DMS79 (cell line): ENCODE data around the gene PAK5.
A peak's percentile ranks its signal among the peaks of the same experiment; 100 is the strongest.

ENCODE experiments used
- DNase-seq: peaks from one replicate; lab custom pipeline; 2025; lab: John Stamatoyannopoulos, UW

PAK5 gene

GRCh38 chr20:9517297-9518162 is 321.3 kb downstream of the PAK5 start:
- peak; percentile 11 for DNase-seq

- no peak for DNase-seq
Observed at GRCh38 chr20:9516234-9516871, 322.5 kb downstream of the PAK5 start.

DNA sequence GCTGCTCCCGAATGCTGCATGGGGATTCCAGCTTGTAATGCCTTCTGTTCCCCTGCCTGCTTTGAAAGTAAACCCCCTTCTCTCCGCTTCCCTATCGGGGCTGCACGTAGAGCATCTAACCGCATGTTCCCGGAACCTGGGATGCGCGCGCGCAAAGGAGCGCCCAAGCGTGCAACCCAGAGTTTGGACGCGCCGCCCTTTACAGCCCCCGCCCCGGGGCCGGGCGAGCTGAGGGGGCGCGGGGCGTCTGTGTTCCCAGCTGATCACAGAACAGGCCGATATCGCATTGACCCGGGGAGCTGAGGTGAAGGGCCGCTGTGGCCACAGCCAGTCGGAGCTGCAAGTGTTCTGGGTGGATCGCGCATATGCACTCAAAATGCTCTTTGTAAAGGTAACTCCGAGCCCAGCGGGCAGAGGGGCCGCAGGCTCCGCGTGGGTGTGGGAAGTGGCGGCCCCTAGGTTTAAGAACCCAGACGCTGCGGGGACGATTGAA is 323.1 kb downstream of the PAK5 start:
- DNase-seq: no peak

GRCh38 chr20:9515214-9515585 is 323.7 kb downstream of the PAK5 start:
- DNase-seq: no peak

- no peak for DNase-seq
Observed at GRCh38 chr20:9514461-9515213, 324.2 kb downstream of the PAK5 start, which contains the start of gene LAMP5. Gene LAMP5, plus strand, starts transcription at chr20:9514590. Its CDS starts 263 bp downstream, at chr20:9514853.

- no peak for DNase-seq
Observed at GRCh38 chr20:9514072-9514460, 324.8 kb downstream of the PAK5 start.

DNA sequence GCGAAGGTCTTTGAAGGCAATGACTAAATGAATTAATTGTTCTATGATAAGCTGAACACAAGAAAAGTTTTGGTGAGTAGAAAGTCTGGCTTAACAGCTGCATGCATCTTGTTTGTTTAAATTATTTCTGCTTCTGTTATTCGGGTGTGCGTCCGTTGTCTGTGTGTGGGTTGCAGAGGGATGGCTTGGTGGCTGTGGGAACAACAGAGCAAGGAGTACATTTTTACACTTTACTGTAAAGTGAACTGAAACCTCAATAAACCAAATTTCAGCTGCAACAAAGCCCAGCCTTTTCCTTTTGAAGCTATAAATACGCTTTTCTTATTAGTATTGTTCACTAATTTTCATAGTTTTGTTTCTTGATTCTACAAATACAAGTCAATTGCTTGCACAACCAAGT is 328.0 kb downstream of the PAK5 start:
- no peak for DNase-seq

GRCh38 chr20:9509246-9509645 is 329.6 kb downstream of the PAK5 start:
- DNase-seq: no peak

- DNase-seq: no peak
Observed at GRCh38 chr20:9508696-9509178, 330.1 kb downstream of the PAK5 start.

GRCh38 chr20:9508240-9508661 is 330.6 kb downstream of the PAK5 start:
- DNase-seq: no peak

GRCh38 chr20:9507544-9508239 is 331.2 kb downstream of the PAK5 start:
- DNase-seq: no peak

GRCh38 chr20:9506964-9507369 is 331.9 kb downstream of the PAK5 start:
- DNase-seq: no peak

DNA sequence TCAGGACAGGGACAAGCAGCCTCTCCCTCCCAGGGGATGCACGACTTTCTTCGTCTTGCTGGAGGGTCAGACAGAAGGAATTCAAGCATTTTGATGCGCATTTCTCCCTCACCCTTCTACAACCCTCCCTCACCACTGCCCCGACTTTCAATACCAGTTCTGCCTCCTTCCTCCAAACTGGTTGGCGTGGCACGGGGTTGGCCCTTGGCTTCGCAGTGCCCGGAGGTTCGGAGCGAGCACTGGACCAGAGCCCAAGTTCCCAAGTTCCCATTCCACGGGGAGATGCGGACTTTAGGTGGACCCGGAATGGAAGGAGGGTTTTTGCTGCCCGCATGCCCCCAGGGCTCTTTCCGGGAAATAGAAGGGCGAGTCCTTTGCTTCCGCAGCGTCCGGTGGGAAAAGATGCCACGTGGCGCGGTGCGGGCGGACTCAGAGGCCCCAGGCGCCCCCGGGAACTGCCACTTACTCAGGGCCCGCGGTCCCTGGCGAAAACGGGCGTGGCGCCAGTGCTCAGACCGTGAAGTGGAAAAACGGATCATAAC is 332.5 kb downstream of the PAK5 start:
- no peak for DNase-seq

DNA sequence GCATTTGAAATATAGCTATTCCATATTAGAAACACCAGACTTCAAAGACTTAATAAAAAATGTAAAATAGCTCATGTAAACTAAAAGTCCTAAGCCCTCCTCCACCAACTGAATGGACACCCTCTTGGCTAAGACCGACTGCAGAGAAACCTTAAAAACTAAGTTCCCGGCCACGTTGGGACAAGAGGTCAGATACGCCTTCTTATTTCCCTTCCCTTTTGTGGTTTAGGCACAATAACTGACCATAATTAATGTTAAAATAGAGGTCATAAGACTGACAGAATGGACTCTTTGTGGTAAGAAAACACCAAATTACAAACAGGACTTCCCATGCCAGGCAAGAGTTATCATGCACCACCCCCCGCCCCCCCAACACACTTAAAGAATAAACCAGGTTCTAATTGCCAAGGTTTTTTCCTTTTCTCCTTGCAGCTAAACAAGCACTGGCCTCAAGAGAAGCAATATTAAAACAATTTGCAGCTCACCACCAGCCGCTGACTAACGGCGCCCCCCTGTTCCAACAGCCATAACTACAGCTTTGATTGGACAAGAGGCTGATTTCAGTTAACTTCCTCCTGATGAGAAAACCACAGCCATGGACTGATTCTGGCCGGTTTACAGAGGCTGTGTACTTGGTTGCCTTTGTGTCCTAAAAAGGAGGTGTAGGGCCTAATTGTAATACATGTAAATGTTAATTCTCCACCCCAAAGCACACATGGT is 335.2 kb downstream of the PAK5 start:
- no peak for DNase-seq

DNA sequence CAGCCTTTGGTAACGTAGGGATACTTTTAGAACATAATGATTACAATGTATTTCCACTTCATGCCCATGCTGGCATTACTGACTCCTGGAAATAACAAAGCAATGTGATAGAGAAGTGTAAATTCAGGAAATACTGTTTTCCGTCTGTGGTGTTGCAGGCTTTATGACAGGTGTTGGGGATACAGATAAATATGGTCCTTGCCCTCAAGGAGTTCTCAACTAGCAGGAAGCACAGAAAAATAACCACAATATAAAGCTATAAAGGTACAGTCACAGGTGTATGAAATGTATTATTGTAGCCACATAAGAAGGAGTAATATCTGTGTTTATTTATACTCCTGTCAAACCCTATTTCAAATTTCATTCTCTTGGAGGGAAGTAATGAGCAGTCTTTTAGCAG is 337.4 kb downstream of the PAK5 start:
- DNase-seq: no peak

DNA sequence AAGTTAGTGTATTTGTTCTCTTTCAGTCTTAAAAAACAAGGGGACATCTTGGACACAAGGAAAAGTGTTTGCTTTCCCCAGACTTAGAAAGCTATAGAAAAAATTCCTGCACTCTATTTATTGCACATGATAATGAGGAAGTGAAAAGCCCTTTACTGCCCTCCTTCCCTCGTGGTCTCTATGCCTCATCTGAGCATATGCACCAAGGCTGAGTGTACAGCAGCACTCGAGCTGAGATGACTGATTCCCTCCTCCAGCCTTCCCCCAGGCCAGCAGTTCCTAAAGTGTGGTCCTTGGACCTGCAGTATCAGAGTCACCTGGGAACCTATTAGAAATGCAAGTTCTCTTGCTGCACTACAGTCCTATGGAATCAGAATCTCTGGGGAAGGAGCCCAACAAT is 338.8 kb downstream of the PAK5 start:
- no peak for DNase-seq

- DNase-seq: no peak
Observed at GRCh38 chr20:9499126-9499899, 339.6 kb downstream of the PAK5 start.

DNA sequence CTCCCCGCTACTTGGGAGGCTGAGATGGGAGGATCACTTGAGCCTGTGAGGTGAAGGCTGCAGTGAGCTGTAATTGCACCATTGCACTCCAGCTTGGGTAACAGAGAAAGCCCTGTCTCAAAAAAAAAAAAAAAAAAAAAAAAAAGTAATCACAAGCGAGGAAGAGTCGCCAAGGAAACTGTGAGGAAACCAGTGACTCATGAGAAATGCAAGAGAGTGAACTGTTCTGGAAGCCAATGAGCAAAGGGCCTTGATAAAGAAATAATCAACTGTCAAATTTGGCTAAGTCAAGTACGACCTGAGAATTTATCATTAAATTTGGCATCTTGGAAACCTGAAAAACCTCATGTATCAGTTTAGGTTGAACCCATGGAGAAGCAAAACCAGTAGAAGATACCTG is 340.6 kb downstream of the PAK5 start:
- no peak for DNase-seq

DNA sequence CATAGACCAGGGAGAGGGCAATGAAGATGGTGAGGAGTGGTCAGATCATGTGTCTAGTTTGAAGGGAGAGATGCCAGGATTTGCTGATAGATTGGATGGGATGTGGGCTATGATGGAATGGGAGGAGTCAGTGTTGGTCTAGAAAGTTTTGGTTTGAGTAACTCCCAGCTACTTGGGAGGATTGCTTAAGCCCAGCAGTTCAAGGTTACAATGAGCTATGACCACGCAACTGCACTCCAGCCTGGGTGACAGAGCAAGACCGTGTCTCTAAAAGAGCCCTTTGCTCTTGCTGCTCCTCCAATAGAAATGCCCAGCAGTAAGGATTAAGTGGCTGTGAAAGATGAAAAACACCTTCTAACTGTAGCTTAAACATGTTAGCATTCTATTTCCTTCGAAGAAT is 342.7 kb downstream of the PAK5 start:
- no peak for DNase-seq

DNA sequence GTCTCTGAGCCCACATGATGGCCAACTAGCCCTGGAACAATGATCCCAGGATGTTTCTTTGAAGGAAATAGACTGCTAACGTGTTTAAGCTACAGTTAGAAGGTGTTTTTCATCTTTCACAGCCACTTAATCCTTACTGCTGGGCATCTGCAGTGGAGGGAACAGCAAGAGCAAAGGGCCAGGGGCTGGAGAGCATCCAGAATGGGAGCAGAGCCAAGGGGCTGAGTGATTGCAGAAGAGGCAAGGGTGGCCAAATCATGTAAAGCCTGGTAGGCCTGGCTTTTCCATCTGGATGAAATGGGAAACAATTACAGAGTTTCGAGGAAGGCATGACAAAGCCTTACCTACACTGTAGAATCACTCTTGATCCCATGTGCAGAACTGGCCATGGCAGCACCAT is 343.2 kb downstream of the PAK5 start:
- no peak for DNase-seq
